Retinal pigment epithelial cell (primary cell): ENCODE measurements around the gene MS4A15.
"Not testable (repeated sequence)": the region's sequence is repeated elsewhere in the genome, so short reads cannot be mapped to it uniquely, and the experiment has no call there.

Experiments used
- DNase-seq: peaks from one replicate; pipeline ENCODE4 v3.0.0-alpha.2; 2010; ENCODE audit warnings: low read depth
- H3K4me3 ChIP-seq: 2 replicates; pipeline ENCODE4 v1.5.1; 2011; ENCODE audit warnings: mild to moderate bottlenecking, low read length, control low read depth, moderate library complexity
- TF ChIP-seq, protein P1 (sequence below): conservative IDR thresholded peaks from 2 replicates; pipeline ENCODE4 v1.5.1; 2011; ENCODE audit warnings: low read depth, low read length, control low read depth, inconsistent platforms

MS4A15 gene

DNA sequence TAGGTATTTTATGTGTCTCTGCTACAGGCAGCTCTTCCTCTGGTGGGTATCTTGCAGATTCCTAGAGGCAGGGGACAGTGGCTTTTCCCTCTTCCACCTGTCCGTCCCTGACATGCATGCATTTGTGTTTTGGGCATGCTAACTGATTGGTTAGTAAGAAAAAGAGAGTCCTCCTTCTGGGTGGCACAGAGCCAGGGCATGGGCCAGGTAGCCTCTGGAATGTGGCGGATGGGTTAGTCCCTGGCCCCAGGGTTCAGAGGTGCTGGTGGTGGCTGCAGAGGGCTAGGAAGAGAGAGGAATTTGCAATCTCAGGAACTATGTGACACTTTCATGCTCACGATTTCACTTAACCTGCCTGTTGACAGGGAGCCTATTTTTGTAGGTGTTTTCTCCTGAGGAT lies 5.8 kb upstream of the MS4A15 start:
- no peak overlapping the region for H3K4me3 ChIP-seq
- DNase-seq = no peak
- TF ChIP-seq, protein P1, sequence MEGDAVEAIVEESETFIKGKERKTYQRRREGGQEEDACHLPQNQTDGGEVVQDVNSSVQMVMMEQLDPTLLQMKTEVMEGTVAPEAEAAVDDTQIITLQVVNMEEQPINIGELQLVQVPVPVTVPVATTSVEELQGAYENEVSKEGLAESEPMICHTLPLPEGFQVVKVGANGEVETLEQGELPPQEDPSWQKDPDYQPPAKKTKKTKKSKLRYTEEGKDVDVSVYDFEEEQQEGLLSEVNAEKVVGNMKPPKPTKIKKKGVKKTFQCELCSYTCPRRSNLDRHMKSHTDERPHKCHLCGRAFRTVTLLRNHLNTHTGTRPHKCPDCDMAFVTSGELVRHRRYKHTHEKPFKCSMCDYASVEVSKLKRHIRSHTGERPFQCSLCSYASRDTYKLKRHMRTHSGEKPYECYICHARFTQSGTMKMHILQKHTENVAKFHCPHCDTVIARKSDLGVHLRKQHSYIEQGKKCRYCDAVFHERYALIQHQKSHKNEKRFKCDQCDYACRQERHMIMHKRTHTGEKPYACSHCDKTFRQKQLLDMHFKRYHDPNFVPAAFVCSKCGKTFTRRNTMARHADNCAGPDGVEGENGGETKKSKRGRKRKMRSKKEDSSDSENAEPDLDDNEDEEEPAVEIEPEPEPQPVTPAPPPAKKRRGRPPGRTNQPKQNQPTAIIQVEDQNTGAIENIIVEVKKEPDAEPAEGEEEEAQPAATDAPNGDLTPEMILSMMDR = no peak

DNA sequence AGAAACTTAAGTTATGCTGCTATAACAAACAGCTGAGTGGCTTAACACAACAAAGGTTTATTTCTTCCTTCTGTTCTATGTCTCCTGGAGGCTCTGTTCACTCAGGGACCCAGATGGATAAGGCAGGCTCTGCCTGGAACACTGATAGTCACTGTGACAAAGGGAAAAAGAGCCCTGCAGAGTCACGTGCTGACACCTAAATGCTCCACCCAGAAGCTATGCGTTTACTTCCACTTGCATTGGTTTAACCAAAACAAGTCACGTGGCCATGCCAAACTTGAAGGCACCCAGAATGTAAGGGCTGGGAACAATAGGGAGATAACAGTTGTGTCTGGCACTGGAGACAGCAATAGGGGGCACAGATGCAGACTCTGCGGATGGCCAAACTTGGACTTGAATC lies 3.4 kb upstream of the MS4A15 start:
- H3K4me3 ChIP-seq = no peak overlapping the region
- no peak for DNase-seq
- TF ChIP-seq, protein P1 = no peak

DNA sequence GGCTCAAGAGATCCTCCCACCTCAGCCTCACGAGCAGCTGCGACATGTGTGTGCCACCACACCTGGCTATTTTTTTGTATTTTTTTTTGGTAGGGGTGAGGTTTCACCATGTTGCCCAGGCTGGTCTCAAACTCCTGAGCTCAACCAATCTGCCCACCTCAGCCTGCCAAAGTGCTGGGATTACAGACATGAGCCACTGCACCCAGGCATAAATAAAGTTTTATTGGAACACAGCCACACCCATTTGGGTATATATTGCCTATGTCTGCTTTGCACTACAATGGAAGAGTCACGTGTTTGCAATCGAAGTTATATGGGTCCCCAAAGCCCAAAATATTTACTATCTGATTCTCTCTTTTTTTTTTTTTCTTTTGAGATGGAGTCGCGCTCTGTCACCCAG lies 1.8 kb upstream of the MS4A15 start:
- DNase-seq = no peak
- TF ChIP-seq, protein P1 = no peak
- no peak overlapping the region for H3K4me3 ChIP-seq

DNA sequence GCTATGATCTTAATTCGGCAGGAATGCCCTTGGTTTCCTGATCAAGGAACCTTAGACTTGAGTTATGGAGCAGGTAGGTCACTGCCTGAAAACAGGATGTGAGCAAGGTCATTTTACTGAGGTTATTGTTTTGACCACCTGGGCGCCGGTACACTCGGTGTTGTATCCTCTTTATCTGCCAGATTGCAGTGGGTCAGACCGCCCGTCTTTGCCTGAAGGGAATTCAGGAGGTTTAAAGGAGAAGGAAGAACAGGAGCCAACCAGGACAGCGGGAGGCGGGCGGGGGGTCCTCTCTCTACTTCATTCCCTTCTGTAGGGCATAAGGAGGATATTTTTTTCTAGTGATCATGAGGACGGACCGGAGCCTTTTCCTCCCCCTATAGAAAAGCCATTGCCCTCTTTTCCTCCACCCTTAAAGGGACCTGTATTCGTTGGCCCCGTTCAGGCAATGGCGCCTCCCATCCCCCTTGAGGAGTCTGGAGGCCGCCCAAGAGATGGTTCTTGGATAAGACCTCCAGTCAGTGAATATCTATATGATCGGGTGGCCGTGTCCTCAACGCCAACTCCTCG lies 649 bp downstream of the MS4A15 start:
- DNase-seq = no peak

DNA sequence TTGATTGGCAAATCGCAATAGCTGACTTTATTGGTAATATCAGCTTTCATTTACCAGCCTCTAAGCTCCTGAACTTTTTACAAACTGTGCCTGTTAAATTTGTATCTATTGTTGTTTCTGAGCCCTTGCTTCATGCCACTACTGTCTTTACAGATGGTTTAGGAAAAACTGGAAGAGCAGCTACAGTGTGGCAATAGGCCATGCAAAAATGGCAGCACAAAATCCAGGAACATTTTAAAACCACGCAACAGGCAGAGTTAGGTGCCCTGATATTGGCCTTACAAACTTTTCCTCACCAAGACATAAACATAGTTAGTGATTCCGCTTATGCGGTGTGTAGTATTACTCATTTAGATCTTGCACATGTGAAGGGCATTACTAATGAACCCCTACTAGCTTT lies 2.0 kb downstream of the MS4A15 start:
- H3K4me3 ChIP-seq, DNase-seq: not testable (repeated sequence)

More for the DNA sequence above, 649 bp downstream of the MS4A15 start:
- H3K4me3 ChIP-seq = no peak overlapping the region
- TF ChIP-seq, protein P1 = no peak

DNA sequence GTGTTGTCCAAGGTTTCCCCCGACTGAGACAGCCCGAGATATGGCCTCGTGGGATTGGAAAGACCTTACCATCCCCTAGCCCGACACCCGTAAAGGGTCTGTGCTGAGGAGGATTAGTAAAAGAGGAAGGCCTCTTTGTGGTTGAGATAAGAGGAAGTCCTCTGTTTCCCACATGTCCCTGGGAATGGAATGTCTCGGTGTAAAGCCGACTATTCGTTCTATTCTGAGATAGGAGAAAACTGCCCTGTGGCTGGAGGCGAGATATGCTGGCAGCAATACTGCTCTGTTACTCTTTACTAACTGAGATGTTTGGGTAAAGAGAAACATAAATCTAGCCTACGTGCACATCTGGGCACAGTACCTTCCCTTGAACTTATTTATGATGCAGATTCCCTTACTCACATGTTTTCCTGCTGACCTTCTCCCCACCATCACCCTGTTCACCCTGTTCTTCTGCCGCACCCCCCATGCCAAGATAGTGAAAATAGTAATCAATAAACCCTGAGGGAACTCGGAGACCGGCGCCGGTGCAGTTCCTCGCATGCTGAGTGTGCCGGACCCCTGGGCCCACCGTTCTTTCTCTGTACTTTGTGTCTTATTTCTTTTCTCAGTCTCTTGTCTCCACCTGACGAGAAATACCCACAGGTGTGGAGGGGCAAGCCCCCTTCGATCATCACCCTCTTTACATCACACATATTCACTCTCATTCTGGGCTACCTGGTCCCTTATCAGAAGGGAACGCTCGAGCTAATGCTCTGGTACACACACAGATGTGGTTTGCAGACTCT lies 3.0 kb downstream of the MS4A15 start:
- not testable (repeated sequence) for DNase-seq, H3K4me3 ChIP-seq

DNA sequence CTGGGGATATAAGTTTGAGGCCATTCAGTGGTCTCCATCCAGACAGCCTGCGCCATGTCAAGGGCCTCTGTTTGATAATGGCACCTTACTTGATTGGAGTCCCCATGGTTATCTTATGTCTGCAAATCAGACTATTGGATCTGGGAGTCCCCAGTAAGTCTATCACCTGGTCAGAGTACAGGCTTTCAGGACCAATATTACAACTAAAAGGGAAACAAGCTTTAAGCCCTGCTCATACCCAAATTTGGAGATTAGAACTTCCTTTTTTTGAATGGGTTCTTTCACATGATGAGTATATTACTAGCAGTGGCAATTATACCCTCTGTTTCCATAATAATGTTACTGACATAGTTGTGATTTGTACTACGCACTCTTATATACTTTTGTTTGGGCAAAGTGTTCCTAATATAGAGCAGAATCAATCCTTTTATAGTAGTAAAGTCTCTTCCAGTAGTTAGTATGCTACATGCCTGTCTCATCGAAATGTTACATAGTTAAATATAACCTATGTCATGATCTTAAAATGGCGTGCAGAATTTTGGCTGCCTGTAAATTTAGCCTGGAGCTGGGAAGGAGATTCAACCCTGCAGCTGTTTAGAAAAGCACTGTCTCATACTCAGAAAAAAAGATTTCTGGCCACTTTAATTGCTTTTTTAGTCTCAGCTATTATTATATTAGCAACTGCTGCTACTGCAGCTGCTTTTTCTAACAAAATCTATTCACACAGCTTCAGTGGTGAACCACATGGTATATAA lies 4.9 kb downstream of the MS4A15 start:
- DNase-seq = no peak
- H3K4me3 ChIP-seq = no peak overlapping the region
- TF ChIP-seq, protein P1 = no peak
